ENCODE results near the gene BANK1. TPM values are rescaled to one million over a fixed set of nuclear protein-coding genes. Genes with fewer than 3 reads are reported as not detected.

BANK1 gene
- total and polyA plus RNA-seq, 2 of the 4 experiments (the other 2 are of a cell fraction), result under 0.01 to 0.51 TPM

DNA sequence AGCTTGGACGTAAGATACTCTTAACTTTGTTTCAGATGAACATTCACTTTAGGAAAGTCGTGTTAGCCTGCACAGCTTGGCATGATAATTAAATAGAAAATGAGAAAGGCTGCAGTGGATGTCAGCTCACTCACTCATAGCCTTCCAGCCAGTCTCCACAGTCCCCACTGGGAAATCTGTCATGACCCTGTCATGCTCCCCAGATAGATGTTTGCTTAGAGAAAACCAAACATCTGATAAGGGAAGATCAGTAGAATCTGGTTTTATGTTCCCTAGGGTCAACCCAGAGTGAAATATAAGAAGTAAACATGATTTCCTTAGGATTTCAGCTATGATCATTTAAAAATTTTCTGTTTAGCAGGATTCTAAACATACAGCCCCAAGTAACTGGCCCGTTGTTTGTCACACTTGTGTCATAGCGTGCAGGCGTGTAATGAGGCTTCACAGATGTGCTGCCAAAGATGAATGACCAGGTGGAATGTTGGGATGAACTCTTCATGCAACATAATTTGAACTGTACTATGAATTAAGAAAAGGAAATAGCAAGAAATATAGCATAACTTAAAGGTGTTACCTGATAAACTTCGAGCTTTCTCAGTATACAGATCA, 180.1 kb downstream of the BANK1 start:
- H2BK120ac ChIP-seq (ENCODE audit: low read depth, low read length), result no peak overlapping the region
- POLR2A ChIA-PET (ENCODE audit: unreplicated experiment), result no interaction called here
- no CpG with 5 or more reads among the region's 6 CpGs for WGBS, 2 experiments (ENCODE audit: extremely low coverage in 2 of 2, insufficient read length in 1 of 2)

More for the DNA sequence above, 180.1 kb downstream of the BANK1 start:
- Histone ChIP-seq H2AK5ac (ENCODE audit: low read depth, low read length) (no peak overlapping the region), H4K8ac (ENCODE audit: low read depth in 2 of 2, low read length in 2 of 2) (no peak overlapping the region), H3K36me3 (ENCODE audit: control insufficient read depth, insufficient read depth, low read length) (no peaks in the 10 kb centered on the region), H3K18ac (ENCODE audit: low read depth, low read length) (no peak overlapping the region), H3K4me2 (ENCODE audit: low read depth, low read length) (no peak overlapping the region), H4K20me1 (ENCODE audit: insufficient read depth, low read length) (no peaks in the 10 kb centered on the region), H3K4ac (ENCODE audit: low read depth, low read length) (no peak overlapping the region), H4K91ac (ENCODE audit: insufficient read depth, low read depth, low read length) (no peak overlapping the region), H3K14ac (replicated peaks; ENCODE audit: low read depth, low read length) (0 out of 2 replicates have a peak overlapping the region, but pooled peaks have one; percentile 59), H3K79me1 (ENCODE audit: low read depth in 1 of 2, low read length in 2 of 2) (no peaks in the 10 kb centered on the region), H3K4me3 (ENCODE audit: insufficient read depth, low read depth, low read length) (no peak overlapping the region), H3K9ac (ENCODE audit: low read depth, low read length) (no peak overlapping the region), H2BK15ac (ENCODE audit: low read depth, low read length) (no peak overlapping the region), H2AK9ac (replicated peaks; ENCODE audit: low read depth, low read length, poor library complexity) (no peak overlapping the region), H2AFZ (replicated peaks; ENCODE audit: low read length, poor library complexity) (no peak overlapping the region), H2BK5ac (ENCODE audit: low read depth, low read length, poor library complexity, severe bottlenecking) (no peak overlapping the region), H3K27ac (ENCODE audit: insufficient read depth, low read length) (no peak overlapping the region), H3K56ac (ENCODE audit: extremely low read depth, insufficient read depth, low read length) (no peak overlapping the region), H3K9me1 (ENCODE audit: insufficient read depth, low read length) (no peaks in the 10 kb centered on the region), H3K23ac (ENCODE audit: low read depth, low read length) (no peak overlapping the region), H4K5ac (ENCODE audit: low read depth, low read length) (no peak overlapping the region), H3K9me3 (ENCODE audit: control insufficient read depth, insufficient read depth, low read length) (no peaks in the 10 kb centered on the region), H2BK20ac (ENCODE audit: low read depth, low read length) (no peak overlapping the region), H3K27me3 (ENCODE audit: control insufficient read depth, insufficient read depth, low read length) (no peaks in the 10 kb centered on the region), H3K4me1 (ENCODE audit: control insufficient read depth, insufficient read depth, low read length) (peaks cover 1% of the 10 kb centered on the region; the same call in 1 of the 2 replicates)
- intact Hi-C loops (cut with micrococcal nuclease), result no loop called here
- no peak for DNase-seq
- CTCF ChIA-PET, result interaction anchor here (1.1 kb wide), 1 partner anchor 12 kb away, joined by 3 read pairs; no protein-coding TSS in a partner anchor
- no peak for ATAC-seq (ENCODE audit: low read depth)
- in situ Hi-C loops (cut with MboI; ENCODE audit: low sequenced_read_pairs), result no loop called here
- dilution Hi-C loops (cut with HindIII; ENCODE audit: low sequenced_read_pairs, unreplicated experiment), result no loop called here
- no TSS peak for BruUV-seq (replicated peaks)
- TF ChIP-seq SMC3 (IDR thresholded peaks at IDR 0.05; ENCODE audit: low read depth, low read length) (no peak), CEBPB (IDR thresholded peaks at IDR 0.05; ENCODE audit: low read depth, low read length) (no peak)
